ENCODE data around the gene FLAD1. TPM values are rescaled to one million over a fixed set of nuclear protein-coding genes. Genes with fewer than 3 reads are reported as not detected.
A peak's percentile ranks its signal among the peaks of the same experiment; 100 is the strongest.

Gene FLAD1
- total and polyA plus RNA-seq, 2 experiments from 2014 or later, result 74.5 to 75.0 TPM

- TF ChIP-seq NANOG (IDR thresholded peaks at IDR 0.05; ENCODE audit: borderline replicate concordance), result no peak
- no peak for TF ChIP-seq ZNF462 (CRISPR knock-in tag; IDR thresholded peaks at IDR 0.05)
- TF ChIP-seq ETS1 (IDR thresholded peaks at IDR 0.05), result no peak
Measured at GRCh38 chr1:154961207-154962155, 21.7 kb upstream of the FLAD1 start, which contains the start of gene PYGO2 (continued).

- Histone ChIP-seq H3K79me2 (replicated peaks; ENCODE audit: insufficient read depth) (peaks cover 17% of the 10 kb centered on the region), H3K27ac (ENCODE audit: low read depth) (peak overlapping the region; percentile 97), H4K20me1 (replicated peaks; ENCODE audit: insufficient read depth) (peaks cover 30% of the 10 kb centered on the region), H3F3A (replicated peaks; ENCODE audit: low read depth) (peaks cover 52% of the 10 kb centered on the region), H2AFZ (0 out of 2 replicates have a peak overlapping the region, but pooled peaks have one; percentile 43), H3K4me3 (peak overlapping the region; percentile 92), H3K27me3 (ENCODE audit: insufficient read depth) (no peaks in the 10 kb centered on the region), H3K4me1 (ENCODE audit: insufficient read depth) (peaks cover 35% of the 10 kb centered on the region), H3K9me2 (ENCODE audit: insufficient read depth) (no peaks in the 10 kb centered on the region), H3K4me2 (peak overlapping the region; percentile 91), H3K36me3 (ENCODE audit: insufficient read depth) (peaks cover 32% of the 10 kb centered on the region)
- H3K9me3 Mint-ChIP-seq, result no peaks in the 10 kb centered on the region
- H3K36me3 Mint-ChIP-seq (ENCODE audit: low read depth), result peaks cover 72% of the 10 kb centered on the region
- DNase-seq (ENCODE audit: low spot score) (peak; percentile 60), ATAC-seq (peak; percentile 18)
- peak overlapping the region; percentile 90 for H3K27ac Mint-ChIP-seq
- H3K27me3 Mint-ChIP-seq (ENCODE audit: insufficient read depth, low read depth, poor library complexity), result peaks cover 14% of the 10 kb centered on the region
- H3K4me3 Mint-ChIP-seq, result peak overlapping the region; percentile 81
- peaks cover 39% of the 10 kb centered on the region for H3K4me1 Mint-ChIP-seq
- no peak for TF ChIP-seq EZH2 (IDR thresholded peaks at IDR 0.05; ENCODE audit: low read depth, unreplicated experiment)
- TF ChIP-seq NANOG (IDR thresholded peaks at IDR 0.05; ENCODE audit: borderline replicate concordance), result no peak
- no peak for TF ChIP-seq CTCF (conservative IDR thresholded peaks at IDR 0.05; ENCODE audit: low read depth in 2 of 2)
- no peak for TF ChIP-seq POLR2AphosphoS5 (IDR thresholded peaks at IDR 0.05; ENCODE audit: low read depth)
- TF ChIP-seq REST (IDR thresholded peaks at IDR 0.05; ENCODE audit: unreplicated experiment), result no peak
- no peak for TF ChIP-seq JUNB (IDR thresholded peaks at IDR 0.05; ENCODE audit: unreplicated experiment)
- TF ChIP-seq ZNF114 (CRISPR knock-in tag; IDR thresholded peaks at IDR 0.05), result no peak
Measured at GRCh38 chr1:154962156-154962749, 20.9 kb upstream of the FLAD1 start.

Measured in GM23338 (cell line).